Prostate gland (tissue), 2 donors: ENCODE data around the gene ZNF446. TPM values are rescaled to one million over a fixed set of nuclear protein-coding genes. Genes with fewer than 3 reads are reported as not detected.

Experiments
- small RNA-seq, 2 donors: library from RNA; depleted of rRNA; stranded (forward); fragments of <200 nt; gene quantifications; one replicate each; pipeline ENCODE3, GENCODE V24; 2016
- total RNA-seq, 2 donors: library from RNA; depleted of rRNA; stranded (reverse); fragments of >200 nt; gene quantifications; one replicate each; pipeline ENCODE4 v1.1.0, GENCODE V29; 2016

ZNF446 gene
- total RNA-seq, 2 donors from 2014 or later: 37.8 to 38.0 TPM

Small RNAs within 50 kb of the gene (small RNA-seq; reads per million reads assigned to genes)
- gene RN7SL693P: 0 reads per million in 2 donors
- gene RNU6-1337P: 0 reads per million in 2 donors

Other genes with a start within 250 kb of the ZNF446 start
- gene ZNF544, start 247.4 kb upstream of the ZNF446 start, total RNA-seq: 10 to 100 TPM; 56.9 to 87.4 TPM
- 1 to 10 TPM; 6.1 to 9.3 TPM for gene ZNF8, start 197.4 kb upstream of the ZNF446 start, total RNA-seq
- 10 to 100 TPM; 40.1 to 54.5 TPM for gene ERVK3-1, start 171.0 kb upstream of the ZNF446 start, total RNA-seq
- 1 to 10 TPM; 2.7 to 4.1 TPM for gene ZSCAN22, start 149.4 kb upstream of the ZNF446 start, total RNA-seq
- 10 to 100 TPM in 1 of 2 donors, 1 to 10 TPM in 1; 5.6 to 25.6 TPM for gene A1BG, start 122.9 kb upstream of the ZNF446 start, total RNA-seq
- gene ZNF497, start 113.6 kb upstream of the ZNF446 start, total RNA-seq: 10 to 100 TPM in 1 of 2 donors, 1 to 10 TPM in 1; 6.6 to 11.0 TPM
- 10 to 100 TPM; 12.2 to 15.7 TPM for gene ZNF837, start 95.3 kb upstream of the ZNF446 start, total RNA-seq
- 1,000 to 10,000 TPM; 1,184 to 2,289 TPM for gene RPS5, start 89.1 kb upstream of the ZNF446 start, total RNA-seq
- 1 to 10 TPM in 1 of 2 donors, under 1 TPM in 1; 0.62 to 7.0 TPM for gene RNF225, start 80.7 kb upstream of the ZNF446 start, total RNA-seq
- 10 to 100 TPM; 10.8 to 19.4 TPM for gene ZNF584, start 67.7 kb upstream of the ZNF446 start, total RNA-seq
- gene ZNF132, start 36.2 kb upstream of the ZNF446 start, total RNA-seq: 10 to 100 TPM in 1 of 2 donors, 1 to 10 TPM in 1; 8.1 to 12.2 TPM
- 10 to 100 TPM; 10.8 to 16.4 TPM for gene ZNF324B, start 24.7 kb upstream of the ZNF446 start, total RNA-seq
- gene ZNF324, start 9.3 kb upstream of the ZNF446 start, total RNA-seq: 10 to 100 TPM; 22.9 to 27.1 TPM
- gene SLC27A5, start 35.6 kb downstream of the ZNF446 start, total RNA-seq: 10 to 100 TPM in 1 of 2 donors, 1 to 10 TPM in 1; 6.6 to 20.7 TPM
- gene ZBTB45, start 43.5 kb downstream of the ZNF446 start, total RNA-seq: 10 to 100 TPM; 22.0 to 24.0 TPM
- gene TRIM28, start 67.7 kb downstream of the ZNF446 start, total RNA-seq: 100 to 1,000 TPM; 237 to 374 TPM
- gene CHMP2A, start 78.8 kb downstream of the ZNF446 start, total RNA-seq: 100 to 1,000 TPM; 102 to 126 TPM
- gene UBE2M, start 82.3 kb downstream of the ZNF446 start, total RNA-seq: 10 to 100 TPM; 27.7 to 44.2 TPM
- 10 to 100 TPM; 47.5 to 67.3 TPM for gene MZF1, start 97.0 kb downstream of the ZNF446 start, total RNA-seq